Neuronal stem cell (in vitro differentiated cells): Measurements from ENCODE around the gene HPSE2.

Source experiments
- DNase-seq: peaks from one replicate; pipeline ENCODE4 v3.0.0-alpha.2; 2013; ENCODE audit warnings: low spot score
- H2AFZ ChIP-seq: one replicate; pipeline ENCODE4 v1.6.1; 2013; ENCODE audit warnings: mild to moderate bottlenecking, low read length, inconsistent platforms
- H2AK5ac ChIP-seq: 2 replicates; pipeline ENCODE4 v1.6.1; 2013; ENCODE audit warnings: low read depth, mild to moderate bottlenecking, inconsistent platforms, low read length, moderate library complexity, mixed read lengths
- H2BK120ac ChIP-seq: 2 replicates; pipeline ENCODE4 v1.6.1; 2013; ENCODE audit warnings: low read depth, mild to moderate bottlenecking, inconsistent platforms, low read length, moderate library complexity, mixed read lengths
- H2BK12ac ChIP-seq: one replicate; pipeline ENCODE4 v1.6.1; 2013; ENCODE audit warnings: low read length, inconsistent platforms
- H2BK15ac ChIP-seq: 2 replicates; pipeline ENCODE4 v1.6.1; 2013; ENCODE audit warnings: mild to moderate bottlenecking, low read length, inconsistent platforms, mixed read lengths
- H2BK5ac ChIP-seq: one replicate; pipeline ENCODE4 v1.6.1; 2013; ENCODE audit warnings: inconsistent platforms, mild to moderate bottlenecking, low read length, moderate library complexity
- H3K14ac ChIP-seq: one replicate; pipeline ENCODE4 v1.6.1; 2013; ENCODE audit warnings: low read length, inconsistent platforms
- H3K18ac ChIP-seq: 2 replicates; pipeline ENCODE4 v1.6.1; 2013; ENCODE audit warnings: low read length, inconsistent platforms
- H3K23ac ChIP-seq: 2 replicates; pipeline ENCODE4 v1.6.1; 2013; ENCODE audit warnings: low read depth, mild to moderate bottlenecking, mixed read lengths, low read length, inconsistent platforms; ENCODE audit not compliant: poor library complexity
- H3K27ac ChIP-seq: replicated peaks from 3 replicates; pipeline ENCODE4 v1.5.1; 2013; ENCODE audit warnings: low read length, inconsistent platforms
- H3K27me3 ChIP-seq, 3 experiments: 2 replicates each; pipeline ENCODE4 v1.6.1; 2013; ENCODE audit warnings: low read length in 3 of 3, mild to moderate bottlenecking in 2 of 3, inconsistent platforms in 1 of 3, low read depth in 1 of 3, mixed read lengths in 1 of 3, moderate library complexity in 1 of 3; ENCODE audit not compliant: control insufficient read depth in 3 of 3, insufficient read depth in 3 of 3
- H3K36me3 ChIP-seq, 2 donors: replicated peaks in 1 of 2; 2 replicates each; pipeline ENCODE4 v1.6.1; 2013; ENCODE audit warnings: low read length in 2 of 2; ENCODE audit not compliant: control insufficient read depth in 2 of 2, insufficient read depth in 2 of 2
- H3K4ac ChIP-seq: 2 replicates; pipeline ENCODE4 v1.6.1; 2013; ENCODE audit warnings: inconsistent platforms, mild to moderate bottlenecking, low read length, moderate library complexity
- H3K4me1 ChIP-seq, 2 donors: 1 replicate in 1 of 2; 2 replicates in 1 of 2; pipeline ENCODE4 v1.6.1; 2013; ENCODE audit warnings: low read length in 2 of 2, low read depth in 1 of 2; ENCODE audit not compliant: control insufficient read depth in 2 of 2, insufficient read depth in 1 of 2
- H3K4me2 ChIP-seq: one replicate; pipeline ENCODE4 v1.6.1; 2013; ENCODE audit warnings: mild to moderate bottlenecking, low read length, inconsistent platforms; ENCODE audit not compliant: insufficient read depth, poor library complexity, severe bottlenecking
- H3K4me3 ChIP-seq, 2 donors: 2 replicates each; pipeline ENCODE4 v1.5.1; 2013; ENCODE audit warnings: low read length in 2 of 2, mild to moderate bottlenecking in 2 of 2, inconsistent platforms in 1 of 2, moderate library complexity in 1 of 2
- H3K79me1 ChIP-seq: one replicate; pipeline ENCODE4 v1.6.1; 2013; ENCODE audit warnings: low read depth, mild to moderate bottlenecking, inconsistent platforms, low read length, moderate library complexity
- H3K9ac ChIP-seq: one replicate; pipeline ENCODE4 v1.6.1; 2013; ENCODE audit warnings: mild to moderate bottlenecking, low read depth, low read length, inconsistent platforms; ENCODE audit not compliant: poor library complexity
- H3K9me3 ChIP-seq, 2 donors: replicated peaks in 1 of 2; 2 replicates each; pipeline versions ENCODE3 to v1.6.1; 2013; ENCODE audit warnings: low read length in 2 of 2, mild to moderate bottlenecking in 2 of 2, inconsistent platforms in 1 of 2, low read depth in 1 of 2, mixed read lengths in 1 of 2, moderate library complexity in 1 of 2; ENCODE audit not compliant: control insufficient read depth in 2 of 2, insufficient read depth in 1 of 2
- H4K8ac ChIP-seq: one replicate; pipeline ENCODE4 v1.6.1; 2013; ENCODE audit warnings: low read depth, mild to moderate bottlenecking, inconsistent platforms, low read length, moderate library complexity
- H4K91ac ChIP-seq: one replicate; pipeline ENCODE4 v1.6.1; 2013; ENCODE audit warnings: low read length, low read depth, mild to moderate bottlenecking, inconsistent platforms; ENCODE audit not compliant: poor library complexity
- WGBS, 2 donors: extraction: QIAGEN DNeasy Blood & Tissue Kit; methylation state at CpG; one replicate each; pipeline ENCODE4 v1.1.7; 2013; ENCODE audit warnings: missing lambda C conversion rate in 2 of 2, mixed read lengths in 1 of 2; ENCODE audit not compliant: insufficient read length in 2 of 2, insufficient replicate concordance in 1 of 2; ENCODE audit errors: extremely low coverage in 2 of 2; 5-methylcytosine and 5-hydroxymethylcytosine counted together

The HPSE2 gene

GRCh38 chr10:98528805-98529183, 706.9 kb downstream of the HPSE2 start:
- Histone ChIP-seq H3K27me3 (peaks cover 0 to 3% (median 0%) of the 10 kb centered on the region in 3 experiments), H2BK12ac (no peak overlapping the region), H2BK5ac (no peak overlapping the region), H3K9me3 (no peaks in the 10 kb centered on the region), H3K18ac (no peak overlapping the region), H2BK120ac (no peak overlapping the region), H3K14ac (no peak overlapping the region), H3K4ac (no peak overlapping the region), H3K4me2 (no peak overlapping the region), H3K4me3 (no peak overlapping the region), H4K8ac (no peak overlapping the region), H3K4me1 (peaks cover 0 to 17% of the 10 kb centered on the region in 2 donors), H4K91ac (no peak overlapping the region), H3K23ac (no peak overlapping the region), H3K79me1 (no peaks in the 10 kb centered on the region), H3K36me3 (no peaks in the 10 kb centered on the region), H3K27ac (no peak overlapping the region), H2AFZ (no peak overlapping the region), H2AK5ac (no peak overlapping the region), H3K9ac (no peak overlapping the region), H2BK15ac (no peak overlapping the region)
- WGBS, 2 donors = no CpG with 5 or more reads among the region's 9 CpGs
- no peak for DNase-seq

- Histone ChIP-seq H3K23ac (no peak overlapping the region), H3K4ac (no peak overlapping the region), H2BK5ac (no peak overlapping the region), H2AFZ (no peak overlapping the region), H3K4me1 (peaks cover 0 to 17% of the 10 kb centered on the region in 2 donors), H3K36me3 (no peaks in the 10 kb centered on the region), H2BK12ac (no peak overlapping the region), H2BK120ac (no peak overlapping the region), H3K4me2 (no peak overlapping the region), H3K14ac (no peak overlapping the region), H4K91ac (no peak overlapping the region), H4K8ac (no peak overlapping the region), H3K18ac (no peak overlapping the region), H3K27ac (no peak overlapping the region), H3K27me3 (peaks cover 0 to 3% (median 0%) of the 10 kb centered on the region in 3 experiments), H3K9ac (no peak overlapping the region), H2AK5ac (no peak overlapping the region), H3K9me3 (no peaks in the 10 kb centered on the region), H3K4me3 (no peak overlapping the region), H3K79me1 (no peaks in the 10 kb centered on the region), H2BK15ac (no peak overlapping the region)
- no peak for DNase-seq
- no CpG with 5 or more reads among the region's 8 CpGs for WGBS, 2 donors
Measured at GRCh38 chr10:98528166-98528804, 707.4 kb downstream of the HPSE2 start.

- Histone ChIP-seq H3K4me3 (no peak overlapping the region), H2AK5ac (no peak overlapping the region), H3K27me3 (peaks cover 0 to 3% (median 0%) of the 10 kb centered on the region in 3 experiments), H3K27ac (no peak overlapping the region), H2BK12ac (no peak overlapping the region), H3K36me3 (no peaks in the 10 kb centered on the region), H3K4ac (no peak overlapping the region), H3K18ac (no peak overlapping the region), H3K23ac (no peak overlapping the region), H2AFZ (no peak overlapping the region), H2BK15ac (no peak overlapping the region), H2BK5ac (no peak overlapping the region), H4K8ac (no peak overlapping the region), H3K4me2 (no peak overlapping the region), H3K14ac (no peak overlapping the region), H2BK120ac (no peak overlapping the region), H3K79me1 (no peaks in the 10 kb centered on the region), H3K9ac (no peak overlapping the region), H3K9me3 (no peaks in the 10 kb centered on the region), H4K91ac (no peak overlapping the region), H3K4me1 (peaks cover 0 to 16% of the 10 kb centered on the region in 2 donors)
- WGBS, 2 donors = no CpG with 5 or more reads among the region's 3 CpGs
- no peak for DNase-seq
Measured at GRCh38 chr10:98525969-98526368, 709.7 kb downstream of the HPSE2 start.

DNA sequence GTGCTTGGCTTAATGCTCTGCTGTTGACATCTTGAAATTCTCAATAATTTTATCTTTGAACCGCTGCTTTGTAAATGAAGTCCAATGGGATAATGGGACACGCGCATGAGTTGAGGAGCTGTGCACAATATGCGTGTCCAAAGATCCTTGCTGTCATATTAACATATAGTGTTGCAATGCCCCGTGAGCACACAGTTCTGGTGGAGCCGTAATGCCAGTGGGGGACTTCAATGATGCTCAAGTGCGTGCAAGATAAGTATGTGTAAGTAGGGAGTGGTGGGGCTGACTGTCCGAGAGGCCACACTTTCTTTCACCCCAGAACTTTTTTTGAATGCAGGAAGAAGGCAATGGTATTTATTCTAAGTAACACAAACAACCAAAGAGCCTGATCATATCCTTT, 711.5 kb downstream of the HPSE2 start:
- no CpG with 5 or more reads among the region's 8 CpGs for WGBS, 2 donors

More for the DNA sequence above, 711.5 kb downstream of the HPSE2 start:
- Histone ChIP-seq H2BK5ac (no peak overlapping the region), H4K91ac (no peak overlapping the region), H3K9ac (no peak overlapping the region), H3K27me3 (no peaks in the 10 kb centered on the region), H3K4ac (no peak overlapping the region), H2AK5ac (no peak overlapping the region), H2BK12ac (no peak overlapping the region), H3K79me1 (no peaks in the 10 kb centered on the region), H3K4me2 (no peak overlapping the region), H3K36me3 (no peaks in the 10 kb centered on the region), H3K9me3 (no peaks in the 10 kb centered on the region), H4K8ac (no peak overlapping the region), H3K4me1 (peaks cover 1 to 16% of the 10 kb centered on the region in 2 donors), H2BK15ac (no peak overlapping the region), H3K27ac (no peak overlapping the region), H3K23ac (no peak overlapping the region), H2BK120ac (no peak overlapping the region), H3K14ac (no peak overlapping the region), H3K4me3 (no peak overlapping the region), H3K18ac (no peak overlapping the region), H2AFZ (no peak overlapping the region)
- no peak for DNase-seq
